K562 (cell line): Measurements from ENCODE around the gene TBP.

Experiments used
- ESRRA ChIP-seq: fragments of 450-650 bp; IDR thresholded peaks from 2 replicates; pipeline ENCODE4 v1.6.1; 2014; ENCODE audit warnings: low read depth, mild to moderate bottlenecking, moderate library complexity, borderline replicate concordance
- KAT7 ChIP-seq: sonication (generic); formaldehyde crosslinking; IDR thresholded peaks from 2 replicates; pipeline ENCODE4 v1.8.0; 2022; ENCODE audit warnings: missing genetic modification reagents, mild to moderate bottlenecking, borderline replicate concordance
- MYNN ChIP-seq, 2 experiments: sonication (generic); formaldehyde crosslinking in 1 of 2; IDR thresholded peaks; 2 replicates each; pipeline versions ENCODE4 v1.5.0 to v1.6.1; 2016 to 2020; ENCODE audit warnings: antibody characterized with exemption in 1 of 2, missing genetic modification reagents in 1 of 2
- NR1H2 ChIP-seq: sonication (generic); formaldehyde crosslinking; IDR thresholded peaks from 2 replicates; pipeline ENCODE4 v1.4.0; 2020; ENCODE audit warnings: mild to moderate bottlenecking, missing genetic modification reagents
- TAF1 ChIP-seq: IDR thresholded peaks from 2 replicates; pipeline ENCODE4 v1.6.1; 2011; ENCODE audit warnings: mild to moderate bottlenecking, low read length, moderate library complexity; ENCODE audit not compliant: insufficient read depth, control insufficient read depth, severe bottlenecking; ENCODE audit errors: extremely low read depth
- TF ChIP-seq, protein P1 (sequence below): sonication (generic); formaldehyde crosslinking; IDR thresholded peaks from 2 replicates; pipeline ENCODE4 v1.9.0; 2022; ENCODE audit warnings: mild to moderate bottlenecking, missing genetic modification reagents
- TF ChIP-seq, protein P2 (sequence below): fragments of 250-450 bp; sonication (Bioruptor Pico); IDR thresholded peaks from 2 replicates; pipeline ENCODE4 v1.5.0; 2021

DNA sequence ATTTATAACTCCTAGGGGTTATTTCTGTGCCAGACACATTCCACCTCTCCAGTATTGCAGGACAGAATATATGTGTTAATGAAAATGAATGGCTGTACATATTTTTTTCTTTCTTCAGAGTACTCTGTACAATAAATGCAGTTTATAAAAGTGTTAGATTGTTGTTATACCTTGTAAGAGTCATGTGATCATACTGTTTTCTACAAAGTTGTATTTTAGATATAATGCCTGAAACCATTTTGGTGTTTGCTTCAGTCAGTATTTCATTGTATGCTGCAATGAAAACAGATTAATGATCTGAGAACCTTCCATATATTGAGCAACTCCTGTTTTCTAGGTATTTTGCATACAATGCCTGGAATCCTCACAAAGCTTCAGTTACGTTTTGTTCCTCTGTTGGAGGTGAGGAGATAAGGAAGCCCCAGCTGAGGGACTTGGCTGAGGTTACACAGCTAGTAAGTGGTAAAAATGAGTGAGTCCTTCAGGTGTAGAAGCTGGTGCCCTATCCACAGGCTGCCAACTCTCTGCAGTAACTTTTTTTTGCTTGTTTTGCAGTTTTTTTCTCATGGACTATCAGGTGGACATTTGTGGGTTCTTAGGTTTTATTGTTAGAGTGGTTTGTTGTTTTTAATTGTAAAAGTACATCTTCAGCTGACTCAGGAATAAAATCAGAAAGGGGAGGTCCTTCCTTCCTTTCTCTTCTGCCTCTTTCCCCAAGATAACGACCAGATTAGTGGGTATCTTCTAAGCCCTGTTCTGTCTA lies 18.7 kb downstream of the TBP start:
- TF ChIP-seq TAF1 (no peak), MYNN (IDR thresholded peaks at IDR 0.05) (no peak), MYNN (CRISPR knock-in tag; IDR thresholded peaks at IDR 0.05) (no peak), KAT7 (CRISPR knock-in tag) (no peak), NR1H2 (CRISPR knock-in tag) (no peak), ESRRA (no peak)
- TF ChIP-seq, protein P1, sequence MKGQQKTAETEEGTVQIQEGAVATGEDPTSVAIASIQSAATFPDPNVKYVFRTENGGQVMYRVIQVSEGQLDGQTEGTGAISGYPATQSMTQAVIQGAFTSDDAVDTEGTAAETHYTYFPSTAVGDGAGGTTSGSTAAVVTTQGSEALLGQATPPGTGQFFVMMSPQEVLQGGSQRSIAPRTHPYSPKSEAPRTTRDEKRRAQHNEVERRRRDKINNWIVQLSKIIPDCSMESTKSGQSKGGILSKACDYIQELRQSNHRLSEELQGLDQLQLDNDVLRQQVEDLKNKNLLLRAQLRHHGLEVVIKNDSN (CRISPR knock-in tag): no peak
- TF ChIP-seq, protein P2, sequence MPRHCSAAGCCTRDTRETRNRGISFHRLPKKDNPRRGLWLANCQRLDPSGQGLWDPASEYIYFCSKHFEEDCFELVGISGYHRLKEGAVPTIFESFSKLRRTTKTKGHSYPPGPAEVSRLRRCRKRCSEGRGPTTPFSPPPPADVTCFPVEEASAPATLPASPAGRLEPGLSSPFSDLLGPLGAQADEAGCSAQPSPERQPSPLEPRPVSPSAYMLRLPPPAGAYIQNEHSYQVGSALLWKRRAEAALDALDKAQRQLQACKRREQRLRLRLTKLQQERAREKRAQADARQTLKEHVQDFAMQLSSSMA (CRISPR knock-in tag): no peak
